Stimulated activated CD4-positive, alpha-beta T cell treated with anti-CD3 and anti-CD28 coated beads, TNF-alpha, amount 100 ng/mL, for 48 hours (primary cell): ENCODE results near the gene CD9.

ENCODE experiments used
- DNase-seq, 3 donors: peaks; one replicate each; pipeline ENCODE4 v3.0.0-alpha.2; 2020; ENCODE audit warnings: low read depth in 3 of 3

The CD9 gene

GRCh38 chr12:6241495-6241894 lies 41.3 kb downstream of the CD9 start:
- no peak for DNase-seq

- no peak for DNase-seq
These were observed 49.4 kb downstream of the CD9 start for GRCh38 chr12:6249580-6249979.

- DNase-seq = no peak
These were observed 50.1 kb downstream of the CD9 start for GRCh38 chr12:6250343-6250742.

GRCh38 chr12:6253278-6253677 lies 53.1 kb downstream of the CD9 start:
- DNase-seq = no peak

GRCh38 chr12:6254491-6254890 lies 54.3 kb downstream of the CD9 start:
- DNase-seq = no peak

- DNase-seq = no peak
These were observed 56.8 kb downstream of the CD9 start for GRCh38 chr12:6257007-6257406.

- DNase-seq = no peak
These were observed 62.0 kb downstream of the CD9 start for GRCh38 chr12:6262211-6262610.

- no peak for DNase-seq
These were observed 62.4 kb downstream of the CD9 start for GRCh38 chr12:6262623-6263022.

GRCh38 chr12:6263931-6264330 lies 63.7 kb downstream of the CD9 start:
- no peak for DNase-seq

GRCh38 chr12:6264402-6265037 lies 64.3 kb downstream of the CD9 start:
- no peak for DNase-seq

- no peak for DNase-seq
These were observed 64.8 kb downstream of the CD9 start for GRCh38 chr12:6265038-6265405.

GRCh38 chr12:6266541-6266966 lies 66.4 kb downstream of the CD9 start:
- no peak for DNase-seq

- peak; percentile 48 to 61 (median 52) for DNase-seq
These were observed 66.9 kb downstream of the CD9 start for GRCh38 chr12:6266971-6267721.

- no peak for DNase-seq
These were observed 68.4 kb downstream of the CD9 start for GRCh38 chr12:6268484-6269157.

- no peak for DNase-seq
These were observed 69.8 kb downstream of the CD9 start for GRCh38 chr12:6269986-6270385.

GRCh38 chr12:6271281-6271680 lies 71.1 kb downstream of the CD9 start:
- no peak for DNase-seq

- no peak for DNase-seq
These were observed 72.4 kb downstream of the CD9 start for GRCh38 chr12:6272300-6273204.

GRCh38 chr12:6273205-6273540 lies 73.0 kb downstream of the CD9 start:
- no peak for DNase-seq

- DNase-seq = no peak
These were observed 73.5 kb downstream of the CD9 start for GRCh38 chr12:6273541-6274230.

GRCh38 chr12:6274231-6275221 lies 74.3 kb downstream of the CD9 start:
- no peak for DNase-seq
